ENCODE results near the gene SNX25.

DNA sequence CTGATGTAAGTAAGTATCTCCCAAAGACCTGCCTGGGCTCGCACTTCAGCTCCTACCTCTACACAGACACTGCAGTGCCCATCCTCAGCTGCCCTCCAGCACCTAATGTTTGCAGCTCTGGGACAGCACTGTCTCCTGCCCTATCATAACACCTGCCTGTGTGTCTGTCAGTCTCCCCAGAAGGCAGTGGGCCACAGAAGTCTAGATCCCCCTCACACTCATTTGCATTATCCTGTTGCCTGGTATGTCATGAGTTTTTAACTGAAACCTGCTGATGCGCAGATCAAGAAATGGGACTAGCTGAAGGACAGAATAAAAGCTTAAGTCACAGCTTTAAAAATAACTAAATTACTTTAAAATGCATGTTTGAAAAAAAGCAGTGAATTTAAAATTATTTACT, 143.3 kb downstream of the SNX25 start:
- TF ChIP-seq EGR1 (IDR thresholded peaks at IDR 0.05; ENCODE audit: low read depth in 2 of 2) = no peak
- TF ChIP-seq JUND (IDR thresholded peaks at IDR 0.05) = no peak
- TF ChIP-seq, protein P1, sequence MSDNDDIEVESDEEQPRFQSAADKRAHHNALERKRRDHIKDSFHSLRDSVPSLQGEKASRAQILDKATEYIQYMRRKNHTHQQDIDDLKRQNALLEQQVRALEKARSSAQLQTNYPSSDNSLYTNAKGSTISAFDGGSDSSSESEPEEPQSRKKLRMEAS (IDR thresholded peaks at IDR 0.05) = no peak
- TF ChIP-seq, protein P2, sequence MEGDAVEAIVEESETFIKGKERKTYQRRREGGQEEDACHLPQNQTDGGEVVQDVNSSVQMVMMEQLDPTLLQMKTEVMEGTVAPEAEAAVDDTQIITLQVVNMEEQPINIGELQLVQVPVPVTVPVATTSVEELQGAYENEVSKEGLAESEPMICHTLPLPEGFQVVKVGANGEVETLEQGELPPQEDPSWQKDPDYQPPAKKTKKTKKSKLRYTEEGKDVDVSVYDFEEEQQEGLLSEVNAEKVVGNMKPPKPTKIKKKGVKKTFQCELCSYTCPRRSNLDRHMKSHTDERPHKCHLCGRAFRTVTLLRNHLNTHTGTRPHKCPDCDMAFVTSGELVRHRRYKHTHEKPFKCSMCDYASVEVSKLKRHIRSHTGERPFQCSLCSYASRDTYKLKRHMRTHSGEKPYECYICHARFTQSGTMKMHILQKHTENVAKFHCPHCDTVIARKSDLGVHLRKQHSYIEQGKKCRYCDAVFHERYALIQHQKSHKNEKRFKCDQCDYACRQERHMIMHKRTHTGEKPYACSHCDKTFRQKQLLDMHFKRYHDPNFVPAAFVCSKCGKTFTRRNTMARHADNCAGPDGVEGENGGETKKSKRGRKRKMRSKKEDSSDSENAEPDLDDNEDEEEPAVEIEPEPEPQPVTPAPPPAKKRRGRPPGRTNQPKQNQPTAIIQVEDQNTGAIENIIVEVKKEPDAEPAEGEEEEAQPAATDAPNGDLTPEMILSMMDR (IDR thresholded peaks at IDR 0.05; ENCODE audit: low read depth, low read length, missing input control) = no peak
- no peak for TF ChIP-seq RAD21 (IDR thresholded peaks at IDR 0.05)
- TF ChIP-seq TAF1 (conservative IDR thresholded peaks at IDR 0.05) = no peak
- TF ChIP-seq GABPA (IDR thresholded peaks at IDR 0.05 in 1 of 2, conservative IDR thresholded peaks at IDR 0.05 in 1 of 2) = no peak
- no peak for TF ChIP-seq FOXA1 (IDR thresholded peaks at IDR 0.05)

All from liver (tissue), 3 donors.